ENCODE results near the gene DPM1.

DNA sequence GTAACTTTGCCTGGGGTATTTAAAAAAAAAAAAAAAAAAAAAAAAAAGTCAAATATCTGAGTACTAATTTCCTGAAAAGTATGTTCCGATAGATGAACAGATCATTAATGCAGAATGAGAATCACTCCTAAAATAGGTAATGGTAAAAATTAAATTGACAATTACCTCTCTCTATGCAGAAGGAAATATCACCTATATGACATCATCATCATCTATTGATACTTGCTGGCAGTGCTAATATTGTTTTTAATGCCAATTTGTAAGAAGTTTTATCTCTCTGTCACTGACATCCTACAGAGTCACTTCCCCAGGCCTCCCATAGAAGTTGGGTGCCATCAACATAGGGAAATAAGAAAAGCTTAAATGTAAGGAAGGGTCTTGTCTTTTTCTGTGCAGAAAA is 57.0 kb downstream of the DPM1 start:
- TF ChIP-seq, protein P1, sequence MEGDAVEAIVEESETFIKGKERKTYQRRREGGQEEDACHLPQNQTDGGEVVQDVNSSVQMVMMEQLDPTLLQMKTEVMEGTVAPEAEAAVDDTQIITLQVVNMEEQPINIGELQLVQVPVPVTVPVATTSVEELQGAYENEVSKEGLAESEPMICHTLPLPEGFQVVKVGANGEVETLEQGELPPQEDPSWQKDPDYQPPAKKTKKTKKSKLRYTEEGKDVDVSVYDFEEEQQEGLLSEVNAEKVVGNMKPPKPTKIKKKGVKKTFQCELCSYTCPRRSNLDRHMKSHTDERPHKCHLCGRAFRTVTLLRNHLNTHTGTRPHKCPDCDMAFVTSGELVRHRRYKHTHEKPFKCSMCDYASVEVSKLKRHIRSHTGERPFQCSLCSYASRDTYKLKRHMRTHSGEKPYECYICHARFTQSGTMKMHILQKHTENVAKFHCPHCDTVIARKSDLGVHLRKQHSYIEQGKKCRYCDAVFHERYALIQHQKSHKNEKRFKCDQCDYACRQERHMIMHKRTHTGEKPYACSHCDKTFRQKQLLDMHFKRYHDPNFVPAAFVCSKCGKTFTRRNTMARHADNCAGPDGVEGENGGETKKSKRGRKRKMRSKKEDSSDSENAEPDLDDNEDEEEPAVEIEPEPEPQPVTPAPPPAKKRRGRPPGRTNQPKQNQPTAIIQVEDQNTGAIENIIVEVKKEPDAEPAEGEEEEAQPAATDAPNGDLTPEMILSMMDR (IDR thresholded peaks at IDR 0.05; ENCODE audit: low read depth, low read length, poor library complexity, severe bottlenecking) = no peak
- no peak for TF ChIP-seq EZH2phosphoT487 (IDR thresholded peaks at IDR 0.05; ENCODE audit: borderline replicate concordance, low read length)
